Stimulated activated CD8-positive, alpha-beta memory T cell treated with anti-CD3 and anti-CD28 coated beads, Interleukin-7, amount 100 ng/mL, for 24 hours (primary cell): Measurements from ENCODE around the gene P3H4.

Source experiments
- DNase-seq: peaks from one replicate; pipeline ENCODE4 v3.0.0-alpha.2; 2020; ENCODE audit warnings: low read depth

The P3H4 gene

GRCh38 chr17:41822216-41823140 lies 10.7 kb upstream of the P3H4 start:
- DNase-seq = no peak

DNA sequence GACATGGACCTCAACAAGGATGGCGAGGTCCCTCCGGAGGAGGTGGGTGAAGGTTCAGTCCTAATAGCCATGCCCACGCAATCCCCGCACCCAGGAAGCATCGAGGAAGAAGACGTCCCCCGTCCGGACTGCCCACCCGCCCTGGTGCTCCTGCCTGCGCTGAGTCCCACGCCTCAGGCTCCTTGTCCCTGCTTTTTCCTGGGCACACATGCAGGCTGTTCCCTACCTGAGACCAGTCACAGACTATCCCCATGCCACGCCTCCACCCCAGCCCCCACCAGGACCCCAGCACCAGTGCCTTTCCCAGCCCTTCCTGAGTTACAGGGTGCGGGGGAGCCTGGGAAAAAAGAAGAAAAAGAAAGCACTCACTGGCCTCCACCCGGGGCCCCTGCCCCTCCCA lies 10.0 kb upstream of the P3H4 start:
- no peak for DNase-seq

DNA sequence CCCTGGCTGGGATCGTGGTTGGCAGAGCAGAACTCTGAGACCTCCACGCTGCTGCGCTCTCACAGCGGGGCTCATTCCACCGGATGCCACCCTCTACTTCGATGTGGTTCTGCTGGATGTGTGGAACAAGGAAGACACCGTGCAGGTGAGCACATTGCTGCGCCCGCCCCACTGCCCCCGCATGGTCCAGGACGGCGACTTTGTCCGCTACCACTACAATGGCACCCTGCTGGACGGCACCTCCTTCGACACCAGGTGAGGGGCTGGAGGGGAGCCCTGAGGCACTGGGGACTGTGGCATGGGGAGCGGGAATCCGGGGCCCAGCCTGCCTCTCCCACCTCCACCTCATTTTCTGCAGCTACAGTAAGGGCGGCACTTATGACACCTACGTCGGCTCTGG lies 6.3 kb upstream of the P3H4 start:
- DNase-seq = no peak

- DNase-seq = no peak
These were observed 5.0 kb upstream of the P3H4 start for GRCh38 chr17:41816637-41817320.

GRCh38 chr17:41814195-41814594 lies 2.4 kb upstream of the P3H4 start:
- DNase-seq = no peak

DNA sequence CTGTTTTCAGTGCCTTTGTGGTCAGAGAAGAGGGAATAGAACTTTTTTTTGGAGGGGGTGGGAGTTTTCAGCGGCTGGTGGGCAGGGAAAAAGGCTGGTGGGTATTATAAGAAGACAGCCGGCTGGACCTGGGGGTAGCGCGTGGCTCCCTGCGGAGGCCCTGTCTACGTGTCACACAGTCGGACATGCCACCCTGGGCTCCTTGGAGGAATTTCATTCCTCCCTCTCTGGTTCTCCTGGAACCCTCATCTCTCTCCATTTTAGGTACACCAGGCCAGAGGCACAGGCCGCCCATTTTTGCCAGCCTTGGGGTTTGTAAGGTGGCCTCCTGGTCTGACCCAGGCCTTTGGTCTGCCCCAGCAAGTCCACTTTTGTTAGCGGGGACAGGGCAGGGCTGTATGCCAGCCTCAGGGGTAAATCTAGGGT lies 2.0 kb upstream of the P3H4 start:
- DNase-seq = no peak

DNA sequence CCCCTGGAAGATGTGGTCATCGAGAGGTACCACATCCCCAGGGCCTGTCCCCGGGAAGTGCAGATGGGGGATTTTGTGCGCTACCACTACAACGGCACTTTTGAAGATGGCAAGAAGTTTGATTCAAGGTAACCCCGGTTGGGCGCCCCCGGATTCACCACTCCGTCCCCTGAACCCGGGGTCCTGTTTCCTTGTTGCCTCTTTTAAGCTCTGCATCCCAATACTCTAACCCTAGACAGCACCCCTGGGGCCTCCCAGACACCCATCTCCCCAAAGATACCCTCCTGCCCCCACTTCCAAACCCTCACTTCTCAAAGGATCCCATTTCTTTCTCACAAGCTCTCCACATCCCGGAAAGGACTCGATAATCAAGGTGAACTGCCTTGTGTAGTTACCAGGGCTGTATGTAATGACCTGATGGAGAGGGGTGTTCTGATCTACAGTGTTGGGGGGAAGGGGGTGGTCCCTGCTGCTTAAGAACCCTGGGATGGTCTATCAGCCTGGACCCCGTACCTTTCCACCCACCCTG lies 1.5 kb upstream of the P3H4 start:
- DNase-seq = no peak

- DNase-seq = no peak
These were observed 817 bp upstream of the P3H4 start, which contains the start of gene FKBP10 for GRCh38 chr17:41812381-41813151. TSS of gene FKBP10 (plus strand) at chr17:41813004. CDS start at chr17:41813035, 31 bp downstream.

DNA sequence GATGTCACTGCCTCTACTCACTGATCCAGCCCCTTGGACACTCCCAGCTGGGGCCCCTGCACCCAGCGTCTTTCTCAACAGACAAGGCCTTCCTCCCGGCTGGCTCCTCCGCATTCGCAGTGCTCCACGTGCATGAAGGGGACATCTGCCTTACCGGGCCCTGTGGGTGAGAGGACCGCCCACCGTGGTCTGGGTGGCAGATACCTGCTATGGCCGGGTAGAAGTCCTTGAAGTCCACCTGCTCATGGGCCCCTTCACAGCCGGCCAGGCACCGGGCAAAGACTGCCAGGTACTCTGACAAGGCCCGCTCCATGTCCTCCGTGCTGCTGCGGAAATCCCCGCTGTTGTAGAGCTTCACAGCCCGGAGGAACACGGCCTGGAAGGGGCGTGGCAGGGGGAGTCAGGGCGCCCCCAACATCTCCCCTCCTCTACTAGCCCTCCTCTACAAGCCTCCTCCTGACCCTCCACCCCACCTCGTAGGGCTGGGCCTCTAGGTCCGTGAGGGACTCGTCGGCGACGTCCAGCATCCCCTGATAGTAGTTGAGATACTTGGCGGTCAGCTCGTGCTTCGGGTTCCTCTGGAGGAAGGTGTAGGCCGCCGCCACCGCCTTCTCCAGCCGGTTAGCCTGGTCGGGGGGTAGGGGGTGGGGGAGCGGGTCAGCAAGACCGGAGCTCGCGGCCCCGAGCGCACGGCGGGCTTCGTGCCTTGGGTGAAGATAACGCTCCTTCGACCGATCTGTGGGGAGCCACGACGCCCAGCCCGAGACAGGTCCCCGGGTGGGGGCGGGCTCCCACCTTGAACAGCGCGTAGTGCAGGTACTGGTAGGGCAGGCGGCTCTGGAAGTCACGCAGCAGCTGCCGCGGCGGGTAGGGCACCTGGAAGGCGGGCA lies 845 bp downstream of the P3H4 start:
- no peak for DNase-seq

DNA sequence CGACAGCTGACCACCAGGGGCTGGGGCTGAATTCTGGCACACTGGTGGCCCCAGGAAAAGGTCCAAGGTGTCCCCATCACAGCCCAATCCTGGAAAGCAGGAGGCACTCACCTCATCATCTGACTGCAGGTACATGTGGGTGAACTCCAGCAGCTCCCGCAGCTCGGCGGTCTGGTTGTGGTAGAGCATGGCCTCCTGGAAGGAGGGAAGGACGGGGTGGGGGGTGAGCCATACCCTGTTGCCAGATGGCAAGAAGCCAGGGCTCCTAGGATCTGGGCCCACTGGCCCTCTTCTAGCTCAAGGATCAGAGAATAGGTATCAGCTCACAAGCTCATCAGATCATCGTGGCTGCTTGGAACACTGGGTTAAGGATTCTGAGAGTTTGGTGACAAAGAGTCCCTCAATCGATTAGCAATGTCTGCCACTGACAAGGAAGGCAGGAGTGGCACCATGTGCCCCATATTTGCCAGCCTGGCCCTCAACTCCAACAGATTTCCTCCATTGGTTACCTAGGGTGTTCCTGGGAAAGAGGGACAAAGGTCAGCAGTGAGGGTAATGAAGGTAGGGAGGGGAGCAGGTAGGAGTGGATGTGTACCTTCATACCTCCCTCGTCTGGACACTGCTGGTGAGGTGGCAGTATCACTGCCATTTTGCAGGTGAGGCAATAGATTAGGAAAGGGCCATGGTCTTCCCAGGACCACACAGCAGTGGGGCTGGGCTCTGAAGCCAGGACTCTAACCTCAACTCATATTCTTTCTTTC lies 4.9 kb downstream of the P3H4 start:
- DNase-seq = no peak

DNA sequence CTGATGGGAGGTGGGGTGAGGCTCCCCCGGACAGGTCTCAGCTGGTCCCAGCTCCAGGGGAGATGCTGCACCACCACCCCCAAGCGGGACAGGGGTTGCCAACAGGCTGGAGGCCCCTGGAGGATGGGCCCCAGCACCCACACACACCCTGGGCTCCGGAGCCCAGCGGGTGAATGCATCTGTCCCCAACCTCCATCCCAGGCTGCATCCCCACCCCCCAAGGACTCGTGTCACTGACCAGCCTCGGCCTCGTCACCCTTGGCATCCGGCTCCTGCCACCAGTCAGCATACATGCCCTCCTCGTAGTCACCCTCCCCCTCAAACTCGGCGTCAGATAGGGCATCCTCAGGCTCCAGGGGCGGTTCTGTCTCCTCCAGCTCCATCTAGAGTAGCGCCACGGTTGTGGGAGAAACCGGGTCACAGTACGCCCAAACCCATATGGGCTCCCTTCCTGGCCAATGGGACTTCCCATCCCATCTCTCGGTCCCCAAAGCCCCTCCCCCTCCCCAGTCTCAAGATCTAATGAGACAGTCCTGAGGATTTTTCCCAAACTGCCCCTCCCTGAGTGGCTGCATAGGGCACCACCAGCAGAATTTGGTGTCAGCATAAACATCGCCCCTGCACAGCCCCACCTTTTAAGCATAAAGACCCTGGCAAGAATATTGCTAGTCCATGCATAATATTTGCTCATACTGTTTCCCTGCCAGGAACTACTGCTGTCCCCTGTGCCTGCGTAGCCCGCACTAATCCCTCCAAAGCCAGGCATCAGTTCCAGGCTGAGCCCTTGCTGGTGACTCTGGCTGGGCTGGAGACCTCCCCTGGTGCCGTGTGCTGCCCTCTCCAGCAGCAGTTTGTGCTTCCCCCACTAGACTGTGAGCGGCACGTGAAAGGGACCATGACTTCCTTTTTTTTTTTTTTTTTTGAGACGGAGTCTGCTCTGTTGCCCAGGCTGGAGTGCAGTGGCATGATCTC lies 8.4 kb downstream of the P3H4 start:
- DNase-seq = no peak

GRCh38 chr17:41801374-41802271 lies 10.1 kb downstream of the P3H4 start:
- peak; percentile 58 for DNase-seq

DNA sequence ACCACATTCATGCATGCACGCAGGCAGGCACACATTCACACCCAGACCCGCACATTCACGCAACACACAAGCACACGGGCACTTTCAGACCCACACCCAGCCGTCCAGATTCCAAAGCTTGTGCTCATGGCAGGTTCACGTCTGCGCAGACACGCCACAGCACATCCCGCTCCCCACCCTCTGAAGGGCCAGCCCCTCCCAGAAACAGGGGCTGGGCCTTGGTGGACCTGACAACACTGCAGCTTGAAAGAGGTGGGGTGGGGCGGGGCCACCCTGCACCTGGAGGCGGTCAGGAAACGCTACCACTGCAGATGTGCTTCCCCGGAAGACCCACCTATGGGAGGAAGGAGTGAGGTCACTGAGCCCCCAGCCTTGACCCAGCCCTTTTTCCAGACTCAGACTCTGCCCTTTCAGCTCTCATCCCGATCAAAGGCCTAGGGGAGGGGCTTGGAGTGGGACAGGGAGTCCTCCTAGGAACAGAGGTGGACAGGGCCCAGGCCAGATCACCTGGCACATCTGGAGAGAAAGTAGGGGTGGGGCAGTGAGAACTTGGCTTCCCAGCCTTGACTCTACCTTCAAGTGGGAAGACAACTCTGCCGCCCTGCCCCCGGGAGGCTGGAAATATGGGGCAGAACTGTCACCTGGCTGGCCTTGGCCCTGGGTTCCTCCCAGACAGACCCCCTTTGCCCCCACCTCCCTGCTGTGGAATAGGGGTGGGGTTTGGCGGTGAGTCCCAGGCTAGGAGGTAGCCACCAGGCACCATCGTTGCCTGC lies 11.0 kb downstream of the P3H4 start:
- no peak for DNase-seq

DNA sequence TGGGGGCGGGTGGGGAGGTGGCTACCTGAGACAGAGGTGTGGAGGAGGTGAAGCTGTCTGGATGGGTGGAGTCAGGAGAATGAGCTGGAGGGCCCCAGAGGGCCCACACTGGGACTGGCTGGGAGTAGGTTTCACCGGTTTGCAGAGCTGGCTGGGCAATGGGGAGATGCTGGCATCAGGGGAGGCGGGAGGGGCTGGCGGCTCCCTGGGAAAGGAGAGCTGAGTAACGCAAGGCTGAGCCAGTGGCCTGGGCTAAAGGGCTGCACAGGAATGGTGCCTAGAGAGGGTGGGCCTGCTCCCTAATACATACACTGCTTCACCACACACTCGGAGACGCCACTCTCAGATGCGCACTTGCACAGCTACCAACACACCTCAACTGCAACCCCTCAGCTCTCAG lies 12.4 kb downstream of the P3H4 start:
- DNase-seq = no peak

GRCh38 chr17:41797377-41797776 lies 14.4 kb downstream of the P3H4 start:
- DNase-seq = no peak

- no peak for DNase-seq
These were observed 15.4 kb downstream of the P3H4 start for GRCh38 chr17:41796121-41796895.

DNA sequence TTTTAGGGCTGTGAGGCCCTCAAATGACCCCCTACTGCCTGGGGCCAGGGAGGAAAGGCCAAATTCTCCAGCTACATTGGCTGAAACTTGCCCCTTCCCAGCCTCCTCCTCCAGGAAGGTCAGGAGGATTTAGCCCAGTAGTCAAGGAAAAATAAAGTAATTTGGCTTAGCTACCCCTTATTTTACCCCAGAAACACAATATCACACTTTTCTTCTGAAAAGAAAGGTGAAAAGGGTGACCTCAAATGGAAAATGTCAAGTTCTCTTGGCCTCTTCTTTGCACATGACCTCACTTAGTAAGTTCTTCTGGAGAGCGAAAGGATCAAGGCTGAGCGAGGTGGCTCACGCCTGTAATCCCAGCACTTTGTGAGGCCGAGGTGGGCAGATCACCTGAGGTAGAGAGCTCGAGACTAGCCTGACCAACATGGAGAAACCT lies 17.2 kb downstream of the P3H4 start:
- no peak for DNase-seq
